Glutamatergic neuron (in vitro differentiated cells): Measurements from ENCODE around the gene SPATA6. TPM values are rescaled to one million over a fixed set of nuclear protein-coding genes. Genes with fewer than 3 reads are reported as not detected.

Experiments
- DNase-seq: peaks from one replicate; pipeline ENCODE4 v3.0.0; 2022
- H3K27ac Mint-ChIP-seq: one replicate; pipeline ENCODE4 v1.8.0; 2020; ENCODE audit warnings: mild to moderate bottlenecking, mixed read lengths, inconsistent platforms; ENCODE audit not compliant: unreplicated experiment
- H3K27me3 Mint-ChIP-seq: one replicate; pipeline ENCODE4 v1.8.0; 2020; ENCODE audit warnings: mild to moderate bottlenecking, moderate library complexity, mixed read lengths, inconsistent platforms; ENCODE audit not compliant: unreplicated experiment
- H3K36me3 Mint-ChIP-seq: one replicate; pipeline ENCODE4 v1.8.0; 2020; ENCODE audit warnings: mild to moderate bottlenecking, mixed read lengths, inconsistent platforms; ENCODE audit not compliant: unreplicated experiment
- H3K4me1 Mint-ChIP-seq: one replicate; pipeline ENCODE4 v1.8.0; 2020; ENCODE audit warnings: mild to moderate bottlenecking, low read depth, mixed read lengths, inconsistent platforms; ENCODE audit not compliant: unreplicated experiment
- H3K4me3 Mint-ChIP-seq: one replicate; pipeline ENCODE4 v1.8.0; 2020; ENCODE audit warnings: mild to moderate bottlenecking, mixed read lengths, inconsistent platforms; ENCODE audit not compliant: unreplicated experiment
- H3K9me3 Mint-ChIP-seq: one replicate; pipeline ENCODE4 v1.8.0; 2020; ENCODE audit warnings: mild to moderate bottlenecking, moderate library complexity, mixed read lengths, inconsistent platforms; ENCODE audit not compliant: unreplicated experiment
- CTCF ChIP-seq: fragments of 200-600 bp; sonication (generic); IDR thresholded peaks from one replicate; pipeline ENCODE4 v1.5.0; 2021; ENCODE audit not compliant: partially characterized antibody, unreplicated experiment
- total RNA-seq: library from RNA; stranded (reverse); fragmentation: NEBNext Ultra II Directional; extraction: Animal tissue kit (Norgen Biotek cat#: 25700); gene quantifications from one replicate; pipeline ENCODE4 v1.2.1, GENCODE V29; 2021; ENCODE audit not compliant: unreplicated experiment

Gene SPATA6
- total RNA-seq, 1 donor from 2014 or later = 11.3 TPM

GRCh38 chr1:48415050-48415449 lies 57.0 kb downstream of the SPATA6 start:
- H3K9me3 Mint-ChIP-seq = no peaks in the 10 kb centered on the region
- H3K27me3 Mint-ChIP-seq = no peaks in the 10 kb centered on the region
- no peaks in the 10 kb centered on the region for H3K36me3 Mint-ChIP-seq
- DNase-seq = no peak
- H3K4me3 Mint-ChIP-seq = no peak overlapping the region
- H3K27ac Mint-ChIP-seq = no peak overlapping the region
- TF ChIP-seq CTCF = no peak
- no peaks in the 10 kb centered on the region for H3K4me1 Mint-ChIP-seq

GRCh38 chr1:48414264-48414663 lies 57.7 kb downstream of the SPATA6 start:
- H3K36me3 Mint-ChIP-seq = no peaks in the 10 kb centered on the region
- no peak overlapping the region for H3K27ac Mint-ChIP-seq
- H3K4me1 Mint-ChIP-seq = no peaks in the 10 kb centered on the region
- no peaks in the 10 kb centered on the region for H3K9me3 Mint-ChIP-seq
- TF ChIP-seq CTCF = no peak
- no peak overlapping the region for H3K4me3 Mint-ChIP-seq
- H3K27me3 Mint-ChIP-seq = no peaks in the 10 kb centered on the region
- no peak for DNase-seq

- Mint-ChIP-seq H3K27me3 (no peaks in the 10 kb centered on the region), H3K4me1 (no peaks in the 10 kb centered on the region), H3K36me3 (no peaks in the 10 kb centered on the region), H3K9me3 (peaks cover 2% of the 10 kb centered on the region), H3K4me3 (no peak overlapping the region), H3K27ac (no peak overlapping the region)
- DNase-seq = no peak
- no peak for TF ChIP-seq CTCF
Observed at GRCh38 chr1:48405940-48406339, 66.1 kb downstream of the SPATA6 start.

GRCh38 chr1:48405400-48405799 lies 66.6 kb downstream of the SPATA6 start:
- Mint-ChIP-seq H3K4me3 (no peak overlapping the region), H3K4me1 (no peaks in the 10 kb centered on the region), H3K27me3 (no peaks in the 10 kb centered on the region), H3K36me3 (no peaks in the 10 kb centered on the region), H3K27ac (no peak overlapping the region), H3K9me3 (peaks cover 2% of the 10 kb centered on the region)
- no peak for DNase-seq
- no peak for TF ChIP-seq CTCF

GRCh38 chr1:48402599-48402998 lies 69.4 kb downstream of the SPATA6 start:
- no peaks in the 10 kb centered on the region for H3K9me3 Mint-ChIP-seq
- H3K27me3 Mint-ChIP-seq = no peaks in the 10 kb centered on the region
- H3K27ac Mint-ChIP-seq = no peak overlapping the region
- H3K36me3 Mint-ChIP-seq = no peaks in the 10 kb centered on the region
- no peak for DNase-seq
- no peak overlapping the region for H3K4me3 Mint-ChIP-seq
- no peak for TF ChIP-seq CTCF
- no peaks in the 10 kb centered on the region for H3K4me1 Mint-ChIP-seq
